Fibroblast of skin of left biceps (primary cell): ENCODE data around the gene CD55.
"Not testable (repeated sequence)": the region's sequence is repeated elsewhere in the genome, so short reads cannot be mapped to it uniquely, and the experiment has no call there.

Experiments used
- DNase-seq, 2 experiments: peaks; one replicate each; pipeline ENCODE4 v3.0.0-alpha.2; 2013; ENCODE audit warnings: low read depth in 2 of 2

Gene CD55

GRCh38 chr1:207305489-207305873 is 16.0 kb upstream of the CD55 start:
- no peak for DNase-seq

DNA sequence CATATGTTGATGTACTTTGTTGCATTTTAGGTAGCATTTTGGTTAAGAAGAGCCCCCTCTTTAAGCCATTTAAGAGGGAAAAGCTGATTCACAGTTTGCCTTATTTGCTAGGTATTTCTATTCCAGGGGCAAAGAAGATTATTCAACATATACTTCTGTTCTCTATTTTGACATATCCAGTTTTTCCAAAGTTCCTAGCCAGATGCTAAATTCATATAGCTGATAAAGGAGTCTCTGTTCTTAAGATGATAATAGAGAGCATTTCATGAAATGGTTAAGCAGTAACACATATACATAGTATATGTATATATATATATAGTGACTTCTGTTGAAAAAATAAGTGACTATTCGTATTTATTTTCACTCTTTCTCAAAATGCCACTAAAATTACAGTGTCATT is 15.5 kb upstream of the CD55 start:
- no peak for DNase-seq

GRCh38 chr1:207306603-207307002 is 14.9 kb upstream of the CD55 start:
- no peak for DNase-seq

- DNase-seq, result no peak
Measured at GRCh38 chr1:207308451-207309190, 12.9 kb upstream of the CD55 start.

DNA sequence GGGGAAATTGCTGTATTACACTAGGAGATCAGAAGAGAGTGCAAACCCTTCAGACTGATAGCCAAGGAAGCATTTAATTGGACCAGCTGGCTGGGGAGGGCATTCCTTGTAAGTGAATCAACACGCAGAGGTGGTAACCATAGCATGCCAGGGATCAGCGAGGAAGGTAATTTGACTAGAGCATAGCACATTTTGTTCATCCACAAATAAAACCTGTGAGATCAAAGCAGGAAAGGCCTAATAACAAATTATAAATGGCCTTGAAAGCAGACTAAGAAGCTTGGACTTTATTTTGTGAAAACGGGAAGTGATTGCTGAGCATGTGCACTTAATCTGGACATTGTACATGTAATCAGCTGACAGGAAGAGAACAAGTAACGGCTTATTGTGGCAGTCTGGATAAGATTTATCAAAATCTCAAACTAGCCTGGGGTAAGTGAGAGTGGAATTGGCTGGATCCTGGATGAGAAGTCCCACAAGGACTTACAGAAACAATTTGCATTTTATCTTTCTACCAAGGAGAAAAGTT is 11.7 kb upstream of the CD55 start:
- DNase-seq, result no peak

GRCh38 chr1:207311888-207312603 is 9.4 kb upstream of the CD55 start:
- DNase-seq, result no peak

GRCh38 chr1:207312604-207312920 is 8.9 kb upstream of the CD55 start:
- no peak for DNase-seq

- no peak for DNase-seq
Measured at GRCh38 chr1:207313131-207313530, 8.3 kb upstream of the CD55 start.

DNA sequence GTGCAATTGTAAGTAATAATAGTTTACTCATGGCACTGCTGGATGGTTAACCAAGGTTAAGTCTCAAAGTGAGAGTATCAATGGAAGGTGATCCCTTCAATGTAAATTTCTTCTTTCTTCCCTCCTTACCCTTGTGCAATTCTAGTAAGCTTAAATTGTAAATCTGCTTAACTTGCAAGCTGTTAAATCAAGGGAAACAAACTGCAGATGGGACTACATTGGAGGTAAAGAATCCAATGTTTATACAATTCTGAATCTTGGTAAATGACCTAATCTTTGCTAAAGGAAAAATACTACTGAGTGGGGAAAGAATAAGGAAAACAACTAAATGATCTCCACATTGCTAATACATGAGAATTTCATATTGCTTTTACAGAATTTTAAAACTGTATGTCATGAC is 6.7 kb upstream of the CD55 start:
- DNase-seq, result no peak

- DNase-seq, result no peak
Measured at GRCh38 chr1:207315435-207315834, 6.0 kb upstream of the CD55 start.

GRCh38 chr1:207316141-207316540 is 5.3 kb upstream of the CD55 start:
- no peak for DNase-seq

- no peak for DNase-seq
Measured at GRCh38 chr1:207316622-207317391, 4.7 kb upstream of the CD55 start.

DNA sequence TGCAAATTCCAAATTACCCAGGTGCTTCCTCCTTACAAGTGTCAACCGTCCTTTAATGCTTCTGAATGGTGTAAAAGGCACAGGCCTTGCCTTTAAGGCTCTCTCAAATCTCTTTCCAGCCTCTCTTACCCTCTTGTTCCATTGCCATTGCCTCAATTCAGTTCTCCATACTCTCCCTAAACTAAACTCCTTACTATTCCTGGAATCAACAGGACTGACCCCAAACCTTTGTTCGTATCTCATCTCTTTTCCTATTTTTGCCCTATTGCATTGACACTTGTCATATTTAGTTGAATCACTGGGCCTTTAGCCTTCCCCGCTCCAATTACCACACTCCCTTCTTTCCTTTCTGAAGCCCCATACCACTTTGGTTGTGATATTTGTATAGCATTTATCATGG is 3.9 kb upstream of the CD55 start:
- DNase-seq, result no peak

DNA sequence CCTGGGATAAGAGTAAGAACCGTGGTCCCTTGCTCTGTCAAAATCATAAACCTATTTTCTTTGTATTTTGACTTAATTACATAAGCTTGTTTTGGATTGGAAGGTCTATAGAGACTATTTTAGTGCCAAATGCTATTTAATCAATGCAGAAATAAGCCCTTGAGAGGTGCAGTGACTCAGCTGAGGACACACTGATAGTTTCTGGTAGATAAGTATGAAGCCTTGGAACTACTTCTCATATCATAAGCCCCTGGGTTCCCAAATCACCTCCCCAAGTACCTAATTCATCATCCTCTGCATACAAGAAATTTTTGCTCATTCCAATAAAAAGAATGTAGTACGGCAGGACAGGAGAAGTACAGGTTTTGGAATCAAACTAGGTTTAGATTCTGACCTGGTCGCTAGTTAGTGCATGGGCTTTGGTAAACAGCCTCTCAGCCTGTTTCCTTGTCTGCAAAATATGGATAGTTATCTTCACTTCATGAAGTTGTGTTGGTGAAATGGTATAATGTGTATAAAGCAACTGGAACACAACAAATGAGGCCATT is 3.3 kb upstream of the CD55 start:
- DNase-seq, result no peak

DNA sequence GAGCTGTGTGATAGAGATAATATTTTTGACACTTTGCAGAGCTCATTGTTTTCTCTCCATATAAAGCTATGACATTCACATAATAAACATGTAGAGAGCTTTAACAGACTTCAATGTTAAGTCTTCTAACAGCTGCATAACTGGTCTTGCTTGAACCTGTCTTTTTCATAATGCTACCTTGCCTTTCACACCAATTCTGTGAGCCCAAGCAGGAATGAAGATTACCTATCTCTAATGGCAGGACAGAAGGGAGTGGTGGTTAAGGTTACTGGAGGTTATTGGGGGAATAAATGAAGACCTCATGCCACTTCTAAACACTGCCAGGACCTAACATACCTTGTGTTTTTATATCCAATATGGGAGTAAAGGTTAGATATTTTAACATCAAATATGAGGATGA is 2.3 kb upstream of the CD55 start:
- no peak for DNase-seq

DNA sequence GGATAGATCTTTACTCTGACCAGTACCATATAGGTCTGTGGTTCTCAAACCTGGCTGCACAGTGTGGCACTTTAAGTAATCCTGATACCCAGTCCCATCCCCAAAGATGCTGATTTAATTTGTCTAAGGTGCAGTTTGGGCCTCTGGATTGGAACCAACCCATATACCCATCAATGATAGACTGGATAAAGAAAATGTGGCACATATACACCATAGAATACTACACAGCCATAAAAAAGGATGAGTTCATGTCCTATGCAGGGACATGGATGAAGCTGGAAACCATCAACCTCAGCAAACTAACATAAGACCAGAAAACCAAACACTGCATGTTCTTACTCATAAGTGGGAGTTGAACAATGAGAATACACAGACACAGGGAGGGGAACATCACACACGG is 1.4 kb upstream of the CD55 start:
- not testable (repeated sequence) for DNase-seq

GRCh38 chr1:207321790-207322645 is 540 bp downstream of the CD55 start:
- DNase-seq, result no peak

GRCh38 chr1:207323425-207324225 is 2.1 kb downstream of the CD55 start:
- DNase-seq, result no peak

DNA sequence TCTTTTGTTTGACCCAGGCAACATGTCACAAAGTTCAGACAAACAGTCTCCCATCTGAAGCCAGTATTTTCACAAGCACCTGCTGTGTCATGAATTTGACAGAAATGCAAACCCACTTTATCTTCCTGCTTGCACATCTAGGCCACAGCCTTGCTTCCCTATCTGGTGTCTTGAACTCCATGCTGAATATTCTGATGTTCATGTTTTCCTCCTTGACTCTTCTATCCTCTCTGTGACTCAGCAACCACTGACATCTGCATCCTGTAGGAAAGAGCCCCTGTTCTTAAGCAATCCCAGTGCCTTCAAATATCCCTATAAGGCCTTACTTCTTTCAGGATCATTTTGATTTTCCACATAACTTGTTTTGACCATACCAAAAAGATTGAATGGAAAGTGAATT is 6.5 kb downstream of the CD55 start:
- peak; percentile 66 to 68 for DNase-seq

GRCh38 chr1:207328908-207329440 is 7.5 kb downstream of the CD55 start:
- DNase-seq, result no peak
